ENCODE results near the gene ARHGAP18. TPM values are rescaled to one million over a fixed set of nuclear protein-coding genes. Genes with fewer than 3 reads are reported as not detected.
A peak's percentile ranks its signal among the peaks of the same experiment; 100 is the strongest.

ARHGAP18 gene
- total RNA-seq, 1 donor from 2014 or later = 7.9 TPM

DNA sequence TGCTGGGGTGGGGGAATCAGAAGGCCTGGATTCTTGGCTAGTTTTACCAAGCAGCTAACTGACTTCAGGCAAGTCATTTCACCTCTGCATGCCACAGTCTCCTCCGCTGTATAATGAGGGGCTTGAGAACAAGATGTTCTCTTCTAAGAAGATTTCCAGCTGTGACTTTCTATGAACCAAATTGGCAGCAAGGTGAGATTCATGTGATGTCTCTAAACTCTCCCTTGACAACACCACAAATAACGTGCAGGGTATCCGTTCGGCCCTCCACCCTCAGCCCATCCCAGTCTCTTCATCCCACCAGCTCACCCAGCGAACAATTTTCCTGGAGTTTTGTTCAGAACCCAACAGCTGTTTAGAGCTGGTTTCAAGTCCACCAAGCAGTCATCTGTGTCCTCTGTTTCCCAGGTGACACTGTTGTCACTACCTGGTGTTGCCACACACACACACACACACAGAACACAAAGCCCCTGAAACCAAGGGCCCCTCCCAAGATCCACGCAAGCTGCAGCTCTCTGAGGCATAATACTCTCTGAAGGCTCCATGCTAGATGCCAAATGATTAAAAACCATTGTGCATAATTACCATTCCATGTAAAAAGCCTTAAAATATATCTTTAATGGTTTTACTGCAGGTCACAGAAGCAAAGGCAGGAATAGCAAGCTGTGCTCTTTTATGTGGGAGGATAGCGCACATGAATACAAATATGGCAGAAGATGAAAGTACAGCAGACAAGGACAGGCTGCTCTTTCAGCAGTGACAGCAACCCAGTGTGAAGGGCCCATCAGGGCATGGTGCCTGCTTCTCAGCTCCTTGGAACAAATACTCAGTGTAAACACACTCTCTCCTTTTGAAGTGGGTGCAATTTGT lies 48.2 kb downstream of the ARHGAP18 start:
- no peaks in the 10 kb centered on the region for H3K9me3 Mint-ChIP-seq (ENCODE audit: unreplicated experiment)
- no peak for DNase-seq
- H3K4me1 Mint-ChIP-seq (ENCODE audit: low read depth, unreplicated experiment) = peaks cover 8% of the 10 kb centered on the region
- no peak overlapping the region for H3K4me3 Mint-ChIP-seq (ENCODE audit: unreplicated experiment)
- no peaks in the 10 kb centered on the region for H3K27me3 Mint-ChIP-seq (ENCODE audit: unreplicated experiment)
- no peak overlapping the region for H3K27ac Mint-ChIP-seq (ENCODE audit: unreplicated experiment)
- H3K36me3 Mint-ChIP-seq (ENCODE audit: unreplicated experiment) = no peaks in the 10 kb centered on the region
- TF ChIP-seq, protein P1, sequence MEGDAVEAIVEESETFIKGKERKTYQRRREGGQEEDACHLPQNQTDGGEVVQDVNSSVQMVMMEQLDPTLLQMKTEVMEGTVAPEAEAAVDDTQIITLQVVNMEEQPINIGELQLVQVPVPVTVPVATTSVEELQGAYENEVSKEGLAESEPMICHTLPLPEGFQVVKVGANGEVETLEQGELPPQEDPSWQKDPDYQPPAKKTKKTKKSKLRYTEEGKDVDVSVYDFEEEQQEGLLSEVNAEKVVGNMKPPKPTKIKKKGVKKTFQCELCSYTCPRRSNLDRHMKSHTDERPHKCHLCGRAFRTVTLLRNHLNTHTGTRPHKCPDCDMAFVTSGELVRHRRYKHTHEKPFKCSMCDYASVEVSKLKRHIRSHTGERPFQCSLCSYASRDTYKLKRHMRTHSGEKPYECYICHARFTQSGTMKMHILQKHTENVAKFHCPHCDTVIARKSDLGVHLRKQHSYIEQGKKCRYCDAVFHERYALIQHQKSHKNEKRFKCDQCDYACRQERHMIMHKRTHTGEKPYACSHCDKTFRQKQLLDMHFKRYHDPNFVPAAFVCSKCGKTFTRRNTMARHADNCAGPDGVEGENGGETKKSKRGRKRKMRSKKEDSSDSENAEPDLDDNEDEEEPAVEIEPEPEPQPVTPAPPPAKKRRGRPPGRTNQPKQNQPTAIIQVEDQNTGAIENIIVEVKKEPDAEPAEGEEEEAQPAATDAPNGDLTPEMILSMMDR (IDR thresholded peaks at IDR 0.05; ENCODE audit: partially characterized antibody, unreplicated experiment) = no peak

DNA sequence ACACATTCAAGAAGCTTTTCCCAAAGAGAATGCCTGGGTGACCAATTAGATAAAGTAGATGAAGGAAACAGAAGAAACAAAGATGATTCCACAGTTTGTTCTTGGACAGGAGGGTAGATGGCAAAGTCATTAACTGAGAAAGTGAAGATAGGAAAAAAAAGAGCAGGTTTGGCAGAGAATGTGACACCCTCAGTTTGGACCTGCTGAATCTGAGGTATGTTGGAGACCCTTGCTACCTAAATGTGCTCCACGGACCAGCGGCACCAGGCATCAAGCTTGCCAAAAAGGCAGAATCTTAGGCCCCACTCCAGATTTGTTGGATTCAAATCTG lies 49.7 kb downstream of the ARHGAP18 start:
- Mint-ChIP-seq H3K36me3 (ENCODE audit: unreplicated experiment) (no peaks in the 10 kb centered on the region), H3K9me3 (ENCODE audit: unreplicated experiment) (no peaks in the 10 kb centered on the region), H3K27ac (ENCODE audit: unreplicated experiment) (no peak overlapping the region), H3K4me1 (ENCODE audit: low read depth, unreplicated experiment) (peaks cover 8% of the 10 kb centered on the region), H3K4me3 (ENCODE audit: unreplicated experiment) (no peak overlapping the region), H3K27me3 (ENCODE audit: unreplicated experiment) (no peaks in the 10 kb centered on the region)
- TF ChIP-seq, protein P1 (IDR thresholded peaks at IDR 0.05; ENCODE audit: partially characterized antibody, unreplicated experiment) = no peak
- no peak for DNase-seq

DNA sequence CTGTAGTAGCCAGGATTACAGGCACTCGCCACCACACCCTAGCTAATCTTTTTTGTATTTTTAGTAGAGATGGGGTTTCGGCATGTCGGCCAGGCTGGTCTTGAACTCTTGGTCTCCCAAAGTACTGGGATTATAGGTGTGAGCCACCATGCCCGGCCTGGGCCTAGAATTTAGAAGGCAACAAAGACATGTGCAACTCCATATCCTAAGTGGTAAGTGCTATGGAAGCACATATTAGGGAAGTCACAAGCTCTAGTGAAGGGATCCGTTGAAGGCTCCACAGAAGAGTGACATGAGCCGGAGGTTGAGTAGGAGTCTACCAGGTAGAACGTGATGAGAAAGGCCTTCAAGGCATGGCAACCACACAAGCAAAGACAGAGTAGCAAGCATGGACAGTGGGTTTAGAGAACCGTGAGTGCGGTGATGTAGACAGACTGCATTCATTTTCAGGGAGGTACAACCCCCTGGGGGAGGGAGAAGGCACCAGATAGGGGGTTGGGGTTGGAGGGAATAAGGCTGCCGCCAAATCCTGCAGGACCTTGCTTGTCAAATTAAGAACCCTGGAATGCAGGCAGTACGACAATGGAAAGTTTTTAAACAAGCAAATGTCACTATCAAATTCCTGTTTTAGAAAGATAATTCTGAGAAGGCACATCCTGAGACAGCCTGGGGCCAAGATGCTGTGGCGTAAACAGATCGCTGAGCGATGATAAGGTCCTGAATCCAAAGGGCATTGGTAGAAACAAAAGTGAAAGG lies 50.2 kb downstream of the ARHGAP18 start:
- Mint-ChIP-seq H3K27me3 (ENCODE audit: unreplicated experiment) (no peaks in the 10 kb centered on the region), H3K27ac (ENCODE audit: unreplicated experiment) (peak overlapping the region; percentile 53), H3K36me3 (ENCODE audit: unreplicated experiment) (no peaks in the 10 kb centered on the region), H3K4me3 (ENCODE audit: unreplicated experiment) (no peak overlapping the region), H3K9me3 (ENCODE audit: unreplicated experiment) (no peaks in the 10 kb centered on the region), H3K4me1 (ENCODE audit: low read depth, unreplicated experiment) (peaks cover 8% of the 10 kb centered on the region)
- no peak for DNase-seq
- TF ChIP-seq, protein P1 (IDR thresholded peaks at IDR 0.05; ENCODE audit: partially characterized antibody, unreplicated experiment) = no peak

DNA sequence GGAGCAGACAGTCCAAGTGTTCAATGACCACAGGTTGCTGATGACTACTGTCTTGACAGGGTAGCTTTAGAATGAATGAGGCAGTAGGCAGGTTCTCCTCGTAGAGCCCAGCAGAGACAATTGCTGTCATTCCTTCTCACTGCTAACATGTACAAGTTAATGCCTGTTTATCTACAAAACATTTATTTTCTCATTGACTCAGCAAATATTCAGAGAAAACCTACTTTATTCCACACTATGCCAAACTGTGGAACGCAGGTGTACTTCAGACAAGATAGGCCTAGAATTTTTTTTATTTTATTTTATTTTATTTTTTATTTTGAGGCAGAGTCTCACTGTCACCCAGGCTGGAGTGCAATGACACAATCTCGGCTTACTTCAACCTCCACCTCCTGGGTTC lies 50.8 kb downstream of the ARHGAP18 start:
- H3K27ac Mint-ChIP-seq (ENCODE audit: unreplicated experiment) = no peak overlapping the region
- H3K9me3 Mint-ChIP-seq (ENCODE audit: unreplicated experiment) = no peaks in the 10 kb centered on the region
- no peaks in the 10 kb centered on the region for H3K27me3 Mint-ChIP-seq (ENCODE audit: unreplicated experiment)
- no peak for DNase-seq
- H3K4me1 Mint-ChIP-seq (ENCODE audit: low read depth, unreplicated experiment) = peaks cover 8% of the 10 kb centered on the region
- no peaks in the 10 kb centered on the region for H3K36me3 Mint-ChIP-seq (ENCODE audit: unreplicated experiment)
- TF ChIP-seq, protein P1 (IDR thresholded peaks at IDR 0.05; ENCODE audit: partially characterized antibody, unreplicated experiment) = no peak
- H3K4me3 Mint-ChIP-seq (ENCODE audit: unreplicated experiment) = no peak overlapping the region

DNA sequence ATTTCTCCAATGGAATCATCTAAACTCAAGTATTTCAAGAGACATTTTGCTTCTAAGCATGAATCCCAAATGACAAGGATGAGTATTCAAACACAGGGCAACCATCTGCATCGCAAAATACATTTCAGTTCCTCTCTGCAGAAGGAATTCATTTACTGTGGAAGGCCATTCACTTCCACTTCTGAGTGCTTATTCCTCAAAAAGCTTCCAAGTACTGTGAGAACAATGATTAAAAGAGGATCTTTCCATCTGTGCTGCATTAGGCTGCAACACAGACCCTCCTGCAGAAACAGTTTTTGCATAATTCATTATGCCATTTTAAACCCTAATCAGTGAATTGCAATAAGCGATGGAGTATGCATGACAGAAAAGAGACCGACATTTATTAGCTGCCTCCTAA lies 52.5 kb downstream of the ARHGAP18 start:
- TF ChIP-seq, protein P1 (IDR thresholded peaks at IDR 0.05; ENCODE audit: partially characterized antibody, unreplicated experiment) = no peak
- H3K27ac Mint-ChIP-seq (ENCODE audit: unreplicated experiment) = no peak overlapping the region
- no peaks in the 10 kb centered on the region for H3K27me3 Mint-ChIP-seq (ENCODE audit: unreplicated experiment)
- no peaks in the 10 kb centered on the region for H3K36me3 Mint-ChIP-seq (ENCODE audit: unreplicated experiment)
- H3K4me3 Mint-ChIP-seq (ENCODE audit: unreplicated experiment) = no peak overlapping the region
- H3K4me1 Mint-ChIP-seq (ENCODE audit: low read depth, unreplicated experiment) = peaks cover 8% of the 10 kb centered on the region
- no peak for DNase-seq
- no peaks in the 10 kb centered on the region for H3K9me3 Mint-ChIP-seq (ENCODE audit: unreplicated experiment)
